D721Med (cell line): ENCODE data around the gene CAMKK2.
"Not testable (repeated sequence)": the region's sequence is repeated elsewhere in the genome, so short reads cannot be mapped to it uniquely, and the experiment has no call there.

ENCODE experiments used
- DNase-seq: peaks from one replicate; pipeline ENCODE4 v3.0.0; 2011; ENCODE audit warnings: low spot score; ENCODE audit not compliant: insufficient read length
- FAIRE-seq: peaks from 2 replicates; lab custom pipeline; 2011; peaks lifted over from hg19 to GRCh38; lab: Jason Lieb, UNC
- CTCF ChIP-seq: IDR thresholded peaks from 2 replicates; pipeline ENCODE4 v1.5.1; 2012; ENCODE audit warnings: mild to moderate bottlenecking, control low read depth; ENCODE audit not compliant: insufficient read depth; ENCODE audit errors: missing control alignments

CAMKK2 gene

GRCh38 chr12:121318121-121318520, 21.6 kb upstream of the CAMKK2 start:
- no peak for FAIRE-seq
- DNase-seq = no peak
- TF ChIP-seq CTCF = no peak

DNA sequence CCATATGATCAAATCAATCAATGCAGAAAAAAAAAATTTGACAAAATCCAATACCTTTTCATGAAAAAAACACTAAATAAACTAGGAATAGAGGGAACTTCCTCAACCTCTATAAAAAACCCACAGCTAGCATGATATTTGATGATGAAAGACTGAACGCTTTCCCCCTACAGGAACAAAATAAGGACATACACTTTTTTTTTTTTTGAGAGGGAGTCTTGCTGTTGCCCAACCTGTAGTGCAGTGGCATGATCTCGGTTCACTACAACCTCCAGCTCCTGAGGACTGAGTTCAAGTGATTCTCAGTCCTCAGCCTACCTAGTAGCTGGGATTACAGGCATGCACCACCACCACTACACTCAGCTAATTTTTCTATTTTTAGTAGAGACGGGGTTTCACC, 17.9 kb upstream of the CAMKK2 start:
- DNase-seq = no peak
- FAIRE-seq = no peak
- TF ChIP-seq CTCF = no peak

DNA sequence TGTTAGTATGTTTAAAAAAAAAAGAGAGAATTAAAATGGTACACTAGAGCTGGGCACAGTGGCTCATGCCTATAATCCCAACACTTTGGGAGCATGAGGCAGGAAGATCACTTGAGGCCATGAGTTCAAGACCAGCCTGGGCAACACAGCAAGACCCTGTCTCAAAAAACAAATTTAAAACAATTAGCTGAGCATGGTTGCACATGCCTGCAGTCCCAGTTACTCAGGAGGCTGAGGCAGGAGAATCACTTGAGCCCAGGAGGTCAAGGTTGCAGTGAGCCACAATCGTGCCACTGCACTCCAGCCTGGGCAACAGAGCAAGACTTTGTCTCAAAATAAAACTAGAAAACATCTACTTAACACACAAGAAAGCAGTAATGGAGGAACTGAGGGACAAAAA, 13.7 kb upstream of the CAMKK2 start:
- not testable (repeated sequence) for DNase-seq, FAIRE-seq

DNA sequence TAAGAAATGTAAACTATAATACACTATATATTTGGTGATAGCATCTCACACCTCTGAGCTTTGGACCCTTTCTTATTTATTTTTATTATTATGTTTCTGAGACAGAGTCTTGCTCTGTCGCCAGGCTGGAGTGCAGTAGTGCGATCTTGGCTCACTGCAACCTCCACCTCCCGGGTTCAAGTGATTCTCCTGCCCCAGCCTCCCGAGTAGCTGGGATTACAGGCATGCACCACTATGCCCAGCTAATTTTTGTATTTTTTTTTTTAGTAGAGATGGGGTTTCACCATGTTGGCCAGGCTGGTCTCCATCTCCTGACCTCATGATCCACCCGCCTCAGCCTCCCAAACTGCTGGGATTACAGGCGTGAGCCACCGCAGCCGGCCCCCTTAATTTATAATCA, 10.9 kb upstream of the CAMKK2 start:
- not testable (repeated sequence) for DNase-seq, FAIRE-seq

GRCh38 chr12:121304306-121304705, 7.8 kb upstream of the CAMKK2 start:
- no peak for DNase-seq
- no peak for TF ChIP-seq CTCF
- FAIRE-seq = no peak

- TF ChIP-seq CTCF = no peak
- FAIRE-seq = no peak
- no peak for DNase-seq
These were observed 5.4 kb upstream of the CAMKK2 start for GRCh38 chr12:121301876-121302275.

DNA sequence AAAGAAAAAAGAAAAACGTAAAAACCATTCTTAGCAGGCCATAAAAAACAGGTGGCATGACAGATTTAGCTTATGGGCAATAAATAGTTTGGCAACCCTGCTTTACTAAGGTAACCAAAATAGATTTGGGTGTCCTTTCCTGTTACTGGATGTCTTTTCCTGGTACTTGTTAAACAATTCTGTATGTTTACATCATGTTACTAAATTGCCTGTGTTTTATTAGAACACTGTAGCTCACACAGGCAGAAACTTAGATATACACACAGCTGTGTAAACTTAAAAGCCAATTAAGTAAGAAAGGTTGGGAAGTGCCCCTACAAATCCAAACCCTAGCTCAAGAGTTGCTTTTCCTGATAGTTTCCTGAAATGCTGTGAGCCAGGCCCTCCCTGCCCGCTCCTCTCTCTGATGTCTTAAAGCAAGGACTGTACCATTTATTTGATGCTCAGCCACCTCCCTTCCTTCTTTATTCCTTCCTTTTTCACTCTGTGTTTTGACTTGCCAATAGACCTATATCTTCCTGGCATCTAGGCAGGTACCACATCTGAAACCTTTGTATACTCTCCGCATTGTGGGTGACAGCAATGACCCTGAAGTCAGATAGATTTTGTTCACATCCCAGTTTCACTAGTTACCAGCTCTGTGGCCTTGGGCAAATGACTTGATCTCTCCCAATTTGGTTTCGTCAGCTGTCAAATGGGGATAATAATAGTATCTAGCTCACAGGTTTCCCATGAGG, 3.7 kb upstream of the CAMKK2 start:
- DNase-seq (no peak), FAIRE-seq (no peak)
- TF ChIP-seq CTCF = no peak

GRCh38 chr12:121299662-121300061, 3.2 kb upstream of the CAMKK2 start:
- no peak for DNase-seq
- TF ChIP-seq CTCF = no peak
- no peak for FAIRE-seq

- FAIRE-seq, DNase-seq: not testable (repeated sequence)
These were observed 1.9 kb upstream of the CAMKK2 start for GRCh38 chr12:121298411-121298810.
